SK-N-SH treated with all-trans-retinoic acid at 6 μM for 48 hours (cell line): ENCODE measurements around the gene COX7A1.

ENCODE experiments used
- BACH2 ChIP-seq: fragments of 250-450 bp; sonication (Bioruptor Pico); IDR thresholded peaks from 2 replicates; pipeline ENCODE4 v1.9.0; 2021; ENCODE audit warnings: mild to moderate bottlenecking, borderline replicate concordance
- ISL1 ChIP-seq: fragments of 250-450 bp; sonication (Bioruptor Pico); IDR thresholded peaks from 2 replicates; pipeline ENCODE4 v2.1.2; 2022; ENCODE audit warnings: mild to moderate bottlenecking, moderate library complexity
- OSR1 ChIP-seq: fragments of 250-450 bp; sonication (Bioruptor Pico); IDR thresholded peaks from 2 replicates; pipeline ENCODE4 v1.8.0; 2022; ENCODE audit warnings: moderate library complexity, mild to moderate bottlenecking, inconsistent platforms
- PATZ1 ChIP-seq: fragments of 250-450 bp; sonication (Bioruptor Pico); IDR thresholded peaks from 2 replicates; pipeline ENCODE4 v1.8.0; 2020; ENCODE audit warnings: mild to moderate bottlenecking, moderate library complexity, borderline replicate concordance
- ZNF565 ChIP-seq: fragments of 450-650 bp; formaldehyde crosslinking; conservative IDR thresholded peaks from 2 replicates; pipeline ENCODE4 v1.5.0; 2020; ENCODE audit warnings: low read depth, mild to moderate bottlenecking, moderate library complexity
- ZNF8 ChIP-seq: fragments of 450-650 bp; formaldehyde crosslinking; IDR thresholded peaks from 2 replicates; pipeline ENCODE4 v1.5.0; 2020; ENCODE audit warnings: mild to moderate bottlenecking, moderate library complexity

GRCh38 chr19:36128392-36128736 is 23.9 kb downstream of the COX7A1 start:
- TF ChIP-seq PATZ1 (CRISPR knock-in tag), result no peak
- TF ChIP-seq OSR1, result no peak
- no peak for TF ChIP-seq BACH2
- TF ChIP-seq ZNF565 (CRISPR knock-in tag), result no peak
- TF ChIP-seq ISL1, result no peak
- TF ChIP-seq ZNF8 (CRISPR knock-in tag), result no peak
